ENCODE data around the gene AMH.
"Not testable (repeated sequence)": the region's sequence is repeated elsewhere in the genome, so short reads cannot be mapped to it uniquely, and the experiment has no call there.

Gene AMH

GRCh38 chr19:2270423-2271233 is 21.5 kb downstream of the AMH start:
- DNase-seq (ENCODE audit: low read depth) = peak; percentile 26

GRCh38 chr19:2271234-2272103 is 22.3 kb downstream of the AMH start:
- DNase-seq (ENCODE audit: low read depth) = peak; percentile 48

- no peak for DNase-seq (ENCODE audit: low read depth)
Observed at GRCh38 chr19:2273356-2274184, 24.4 kb downstream of the AMH start.

- no peak for DNase-seq (ENCODE audit: low read depth)
Observed at GRCh38 chr19:2274185-2274711, 25.1 kb downstream of the AMH start.

- DNase-seq (ENCODE audit: low read depth) = peak; percentile 23
Observed at GRCh38 chr19:2274931-2275535, 25.9 kb downstream of the AMH start.

- no peak for DNase-seq (ENCODE audit: low read depth)
Observed at GRCh38 chr19:2275588-2276428, 26.7 kb downstream of the AMH start.

- DNase-seq (ENCODE audit: low read depth) = no peak
Observed at GRCh38 chr19:2276429-2276986, 27.4 kb downstream of the AMH start.

- no peak for DNase-seq (ENCODE audit: low read depth)
Observed at GRCh38 chr19:2277138-2277537, 28.0 kb downstream of the AMH start.

GRCh38 chr19:2278459-2279158 is 29.5 kb downstream of the AMH start:
- DNase-seq (ENCODE audit: low read depth) = no peak

GRCh38 chr19:2280633-2281264 is 31.6 kb downstream of the AMH start:
- no peak for DNase-seq (ENCODE audit: low read depth)

- DNase-seq (ENCODE audit: low read depth) = not testable (repeated sequence)
Observed at GRCh38 chr19:2281265-2282061, 32.3 kb downstream of the AMH start.

- DNase-seq (ENCODE audit: low read depth) = no peak
Observed at GRCh38 chr19:2282062-2282861, 33.1 kb downstream of the AMH start, which contains the start of gene PEAK3. TSS of gene PEAK3 (minus strand) at chr19:2282175. CDS start at chr19:2280931, 1,244 bp downstream.

GRCh38 chr19:2282862-2283237 is 33.7 kb downstream of the AMH start:
- DNase-seq (ENCODE audit: low read depth) = no peak

- DNase-seq (ENCODE audit: low read depth) = no peak
Observed at GRCh38 chr19:2283835-2284507, 34.8 kb downstream of the AMH start.

- DNase-seq (ENCODE audit: low read depth) = no peak
Observed at GRCh38 chr19:2286402-2287140, 37.4 kb downstream of the AMH start.
